A673 (cell line): ENCODE measurements around the gene TRPM8.

Experiments
- CTCF ChIP-seq: fragments of 300-800, 200-600 bp; sonication (generic); conservative IDR thresholded peaks from 2 replicates; pipeline ENCODE4 v1.5.1; 2017; ENCODE audit warnings: low read depth, mild to moderate bottlenecking, antibody characterized with exemption, low read length, moderate library complexity, mixed read lengths
- EZH2 ChIP-seq: fragments of 200-600 bp; sonication (generic); IDR thresholded peaks from 2 replicates; pipeline ENCODE4 v1.6.1; 2017; ENCODE audit warnings: borderline replicate concordance, low read depth, mild to moderate bottlenecking, mixed read lengths, antibody characterized with exemption, low read length; ENCODE audit not compliant: poor library complexity, severe bottlenecking

DNA sequence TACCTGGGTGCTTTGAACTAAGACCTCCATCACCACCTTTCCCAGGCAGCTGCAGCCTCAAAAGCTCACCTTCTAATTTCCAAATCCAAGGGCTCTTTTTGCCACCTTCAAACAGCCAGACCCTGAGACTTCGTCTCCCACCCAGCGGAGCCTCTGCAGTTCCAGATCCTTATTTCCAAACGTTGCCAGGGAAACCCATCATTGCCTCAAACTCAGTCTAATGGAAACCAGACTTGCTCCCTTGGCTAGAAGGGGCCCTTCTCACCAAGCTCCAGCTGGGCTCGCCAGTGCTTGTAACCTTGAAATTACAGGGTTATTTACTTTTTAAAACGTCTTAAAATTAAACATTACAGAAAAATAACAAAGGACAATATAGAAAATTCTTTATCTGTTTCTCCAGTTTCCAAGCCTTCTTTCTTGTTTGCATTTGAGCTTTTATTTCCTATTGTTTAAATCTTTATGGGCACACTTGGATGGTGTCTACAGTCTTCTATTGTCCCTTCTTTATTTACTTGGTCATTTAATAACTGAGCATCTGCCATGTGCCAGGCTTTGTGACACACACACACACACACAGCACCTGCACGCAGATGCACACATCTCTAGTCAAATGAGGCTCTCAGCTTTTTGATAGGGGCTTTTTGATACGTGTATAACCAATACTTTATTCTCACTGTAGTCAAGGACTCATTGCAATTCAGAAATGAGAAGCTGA, 36.1 kb downstream of the TRPM8 start:
- TF ChIP-seq CTCF (no peak), EZH2 (no peak)
